HG02943 (cell line): ENCODE data around the gene WDR18.
"Not testable (repeated sequence)": the region's sequence is repeated elsewhere in the genome, so short reads cannot be mapped to it uniquely, and the experiment has no call there.

Experiments
- ATAC-seq: cut with Tn5 transposase; IDR thresholded peaks from one replicate; pipeline ENCODE4 v1.9.1; 2021; ENCODE audit warnings: mild to moderate bottlenecking, low read depth, moderate library complexity; ENCODE audit not compliant: unreplicated experiment

Gene WDR18

GRCh38 chr19:1017115-1017905 is 33.2 kb downstream of the WDR18 start:
- no peak for ATAC-seq

GRCh38 chr19:1017906-1018305 is 33.8 kb downstream of the WDR18 start:
- no peak for ATAC-seq

- ATAC-seq = no peak
Measured at GRCh38 chr19:1018393-1018792, 34.2 kb downstream of the WDR18 start.

GRCh38 chr19:1018932-1019615 is 34.9 kb downstream of the WDR18 start:
- ATAC-seq = no peak

- ATAC-seq = no peak
Measured at GRCh38 chr19:1019616-1019961, 35.4 kb downstream of the WDR18 start.

- ATAC-seq = no peak
Measured at GRCh38 chr19:1019980-1020867, 36.1 kb downstream of the WDR18 start.

- ATAC-seq = peak; percentile 64
Measured at GRCh38 chr19:1020868-1021425, 36.8 kb downstream of the WDR18 start, which contains the start of gene TMEM259. Gene TMEM259 (minus strand): TSS chr19:1021123. CDS start chr19:1020996, 127 bp downstream.

GRCh38 chr19:1023883-1024188 is 39.7 kb downstream of the WDR18 start:
- not testable (repeated sequence) for ATAC-seq

GRCh38 chr19:1025080-1025479 is 40.9 kb downstream of the WDR18 start:
- not testable (repeated sequence) for ATAC-seq

- peak; percentile 46 for ATAC-seq
Measured at GRCh38 chr19:1025960-1026782, 42.0 kb downstream of the WDR18 start, which contains the start of gene CNN2. Gene CNN2 (plus strand): TSS chr19:1026608. CDS start chr19:1026662, 54 bp downstream.

- no peak for ATAC-seq
Measured at GRCh38 chr19:1026783-1027649, 42.9 kb downstream of the WDR18 start.

GRCh38 chr19:1027650-1028061 is 43.5 kb downstream of the WDR18 start:
- ATAC-seq = no peak

GRCh38 chr19:1028062-1028926 is 44.1 kb downstream of the WDR18 start:
- no peak for ATAC-seq

GRCh38 chr19:1032264-1032867 is 48.2 kb downstream of the WDR18 start:
- ATAC-seq = no peak

- ATAC-seq = no peak
Measured at GRCh38 chr19:1035998-1036621, 52.0 kb downstream of the WDR18 start.

- ATAC-seq = no peak
Measured at GRCh38 chr19:1037621-1038064, 53.5 kb downstream of the WDR18 start.
